ENCODE results near the gene FBLN1.

The FBLN1 gene

DNA sequence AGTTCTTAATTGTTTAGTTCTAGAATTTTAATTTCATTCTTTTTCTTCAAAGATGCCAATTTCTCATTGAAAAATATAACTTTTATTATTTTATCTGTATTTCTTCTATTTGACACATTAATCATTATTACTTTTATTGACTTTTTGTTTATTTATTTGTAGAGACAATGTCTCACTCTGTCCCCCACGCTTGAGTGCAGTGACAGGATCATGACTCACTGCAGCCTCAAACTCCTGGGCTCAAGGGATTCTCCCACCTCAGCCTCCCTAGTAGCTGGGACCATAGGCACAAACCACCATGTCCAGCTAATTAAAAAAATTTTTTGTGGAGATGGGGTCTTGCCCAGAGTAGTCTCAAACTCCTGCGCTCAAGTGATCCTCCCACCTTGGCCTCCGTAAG lies 30.3 kb upstream of the FBLN1 start:
- WGBS: 74% methylated on average over 3 of the region's 3 CpGs
- DNase-seq: no peak
- no peak overlapping the region for H2AK5ac ChIP-seq (ENCODE audit: low read length, severe bottlenecking)

DNA sequence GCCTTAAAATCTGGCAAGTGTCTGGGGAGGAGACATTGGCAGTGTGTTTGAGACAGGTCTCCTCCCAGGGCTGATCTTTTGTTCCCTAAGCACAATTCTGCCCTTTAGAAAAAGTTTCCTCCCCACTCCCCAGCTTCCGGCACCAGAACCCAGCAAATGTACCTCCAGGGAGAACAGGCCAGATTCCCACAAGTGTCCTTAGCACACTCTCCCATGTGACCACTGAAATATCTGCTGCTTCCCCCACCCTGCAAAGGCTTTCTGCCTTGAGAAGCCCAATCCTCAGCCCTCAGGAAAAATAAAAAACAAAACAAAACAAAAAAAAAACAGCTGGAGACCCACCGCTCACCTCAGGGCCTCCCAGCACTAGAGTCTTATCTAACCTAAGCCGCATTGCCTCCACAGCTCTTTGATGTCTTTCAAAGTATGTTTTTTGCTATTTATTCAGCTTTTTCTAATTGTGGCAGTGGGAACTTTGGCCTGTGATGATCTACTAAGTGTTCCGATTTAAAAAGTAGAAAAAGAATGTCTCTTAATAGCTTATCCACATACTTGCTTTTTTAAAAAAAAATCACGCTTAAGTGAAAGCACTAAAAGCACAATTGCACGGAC lies 29.0 kb upstream of the FBLN1 start:
- no peak overlapping the region for H3K27ac ChIP-seq (ENCODE audit: low read length, poor library complexity, severe bottlenecking)
- H2AFZ ChIP-seq (ENCODE audit: low read depth, low read length): no peak overlapping the region
- H3K4ac ChIP-seq (ENCODE audit: low read depth in 1 of 2, low read length in 2 of 2): no peak overlapping the region
- H3K4me1 ChIP-seq (ENCODE audit: control insufficient read depth, insufficient read depth, low read depth, low read length): peaks cover 14% of the 10 kb centered on the region
- no peak overlapping the region for H4K91ac ChIP-seq (ENCODE audit: low read length)
- H3K79me1 ChIP-seq (replicated peaks; ENCODE audit: low read length, poor library complexity, severe bottlenecking): no peaks in the 10 kb centered on the region
- DNase-seq: no peak
- peak overlapping the region in 1 of 2 experiments; percentile 13 for H3K18ac ChIP-seq (ENCODE audit: low read depth in 1 of 2, low read length in 2 of 2)
- no peak overlapping the region for H3K4me3 ChIP-seq (ENCODE audit: insufficient read depth in 1 of 2, low read depth in 1 of 2, low read length in 2 of 2)
- no peak overlapping the region for H2AK5ac ChIP-seq (ENCODE audit: low read length, severe bottlenecking)
- H3K4me2 ChIP-seq (ENCODE audit: low read length, poor library complexity, severe bottlenecking): no peak overlapping the region
- H2BK120ac ChIP-seq (ENCODE audit: low read depth, low read length): peak overlapping the region; percentile 54
- H4K8ac ChIP-seq (ENCODE audit: low read length): no peak overlapping the region
- H2BK5ac ChIP-seq (ENCODE audit: low read depth, low read length, poor library complexity, severe bottlenecking): no peak overlapping the region
- no peak overlapping the region for H2BK15ac ChIP-seq (ENCODE audit: low read depth, poor library complexity, severe bottlenecking)
- H3K36me3 ChIP-seq (ENCODE audit: control insufficient read depth in 1 of 2, insufficient read depth in 2 of 2, low read depth in 1 of 2, low read length in 2 of 2): no peaks in the 10 kb centered on the region
- 73% methylated on average over 3 of the region's 6 CpGs for WGBS
- H3K9me3 ChIP-seq (ENCODE audit: control insufficient read depth, low read length): no peaks in the 10 kb centered on the region
- H3K14ac ChIP-seq (ENCODE audit: low read length in 2 of 2): no peak overlapping the region
- no peak overlapping the region for H3K9ac ChIP-seq (ENCODE audit: low read length)
- H2BK12ac ChIP-seq (ENCODE audit: low read length in 2 of 2): no peak overlapping the region
- H3K23ac ChIP-seq (ENCODE audit: low read length in 2 of 2): no peak overlapping the region
- H3K27me3 ChIP-seq (ENCODE audit: control insufficient read depth in 1 of 2, insufficient read depth in 1 of 2, low read length in 2 of 2): no peaks in the 10 kb centered on the region

More for the DNA sequence above, 30.3 kb upstream of the FBLN1 start:
- Histone ChIP-seq H3K23ac (ENCODE audit: low read length in 2 of 2) (no peak overlapping the region), H3K18ac (ENCODE audit: low read depth in 1 of 2, low read length in 2 of 2) (no peak overlapping the region), H2AFZ (ENCODE audit: low read depth, low read length) (no peak overlapping the region), H3K9ac (ENCODE audit: low read length) (no peak overlapping the region), H3K27me3 (ENCODE audit: control insufficient read depth in 1 of 2, insufficient read depth in 1 of 2, low read length in 2 of 2) (no peaks in the 10 kb centered on the region), H3K36me3 (ENCODE audit: control insufficient read depth in 1 of 2, insufficient read depth in 2 of 2, low read depth in 1 of 2, low read length in 2 of 2) (no peaks in the 10 kb centered on the region), H2BK15ac (ENCODE audit: low read depth, poor library complexity, severe bottlenecking) (no peak overlapping the region), H4K8ac (ENCODE audit: low read length) (no peak overlapping the region), H2BK120ac (ENCODE audit: low read depth, low read length) (no peak overlapping the region), H3K4ac (ENCODE audit: low read depth in 1 of 2, low read length in 2 of 2) (no peak overlapping the region), H4K91ac (ENCODE audit: low read length) (no peak overlapping the region), H3K4me3 (ENCODE audit: insufficient read depth in 1 of 2, low read depth in 1 of 2, low read length in 2 of 2) (no peak overlapping the region), H2BK12ac (ENCODE audit: low read length in 2 of 2) (no peak overlapping the region), H3K14ac (ENCODE audit: low read length in 2 of 2) (no peak overlapping the region), H2BK5ac (ENCODE audit: low read depth, low read length, poor library complexity, severe bottlenecking) (no peak overlapping the region), H3K27ac (ENCODE audit: low read length, poor library complexity, severe bottlenecking) (no peak overlapping the region), H3K4me1 (ENCODE audit: control insufficient read depth, insufficient read depth, low read depth, low read length) (peaks cover 10% of the 10 kb centered on the region), H3K4me2 (ENCODE audit: low read length, poor library complexity, severe bottlenecking) (no peak overlapping the region), H3K9me3 (ENCODE audit: control insufficient read depth, low read length) (peaks cover 9% of the 10 kb centered on the region), H3K79me1 (replicated peaks; ENCODE audit: low read length, poor library complexity, severe bottlenecking) (no peaks in the 10 kb centered on the region)

DNA sequence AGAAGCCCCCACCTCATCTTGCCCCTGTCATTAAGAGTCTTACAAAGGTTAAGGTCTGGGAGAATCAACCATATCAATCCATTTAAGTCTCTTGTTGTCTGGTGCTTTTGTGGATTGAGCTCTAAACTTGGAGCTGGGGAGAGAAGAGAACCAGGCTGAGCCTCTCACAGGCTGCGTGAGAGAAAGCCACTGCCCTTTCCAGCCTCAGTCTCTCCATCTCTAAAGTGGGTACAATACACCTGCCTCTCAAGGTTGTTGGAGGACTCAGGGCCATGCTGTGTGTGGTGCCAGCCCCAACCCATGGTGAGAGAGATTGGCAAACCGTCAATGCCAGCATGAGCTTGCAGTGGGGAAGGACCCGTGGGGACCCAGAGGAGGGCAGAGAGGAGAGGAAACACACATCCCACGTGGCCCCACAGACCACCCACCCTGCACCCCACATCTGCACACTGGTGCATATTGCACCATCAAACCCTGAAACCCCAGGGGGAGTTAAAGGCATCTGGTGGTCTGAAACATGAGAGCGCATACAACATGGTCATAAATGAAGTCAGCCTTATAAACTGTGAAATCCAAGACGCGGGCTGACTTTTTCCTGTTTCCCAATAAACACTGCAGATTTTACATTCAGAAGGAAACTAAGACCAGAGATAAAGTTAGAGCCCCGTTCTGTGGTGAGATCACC lies 27.5 kb upstream of the FBLN1 start:
- H3K4me3 ChIP-seq (ENCODE audit: insufficient read depth in 1 of 2, low read depth in 1 of 2, low read length in 2 of 2): no peak overlapping the region
- no peak overlapping the region for H2AFZ ChIP-seq (ENCODE audit: low read depth, low read length)
- no peak overlapping the region for H3K9ac ChIP-seq (ENCODE audit: low read length)
- no peak overlapping the region for H3K4ac ChIP-seq (ENCODE audit: low read depth in 1 of 2, low read length in 2 of 2)
- H2BK15ac ChIP-seq (ENCODE audit: low read depth, poor library complexity, severe bottlenecking): no peak overlapping the region
- H3K4me2 ChIP-seq (ENCODE audit: low read length, poor library complexity, severe bottlenecking): no peak overlapping the region
- H3K23ac ChIP-seq (ENCODE audit: low read length in 2 of 2): no peak overlapping the region
- WGBS: 88% methylated on average over 7 of the region's 8 CpGs
- no peak overlapping the region for H2BK120ac ChIP-seq (ENCODE audit: low read depth, low read length)
- H2BK12ac ChIP-seq (ENCODE audit: low read length in 2 of 2): peak overlapping the region in 1 of 2 experiments; percentile 40
- no peaks in the 10 kb centered on the region for H3K36me3 ChIP-seq (ENCODE audit: control insufficient read depth in 1 of 2, insufficient read depth in 2 of 2, low read depth in 1 of 2, low read length in 2 of 2)
- H3K27me3 ChIP-seq (ENCODE audit: control insufficient read depth in 1 of 2, insufficient read depth in 1 of 2, low read length in 2 of 2): no peaks in the 10 kb centered on the region
- H3K79me1 ChIP-seq (replicated peaks; ENCODE audit: low read length, poor library complexity, severe bottlenecking): no peaks in the 10 kb centered on the region
- H4K8ac ChIP-seq (ENCODE audit: low read length): no peak overlapping the region
- H3K27ac ChIP-seq (ENCODE audit: low read length, poor library complexity, severe bottlenecking): no peak overlapping the region
- DNase-seq: no peak
- no peak overlapping the region for H2BK5ac ChIP-seq (ENCODE audit: low read depth, low read length, poor library complexity, severe bottlenecking)
- H4K91ac ChIP-seq (ENCODE audit: low read length): peak overlapping the region; percentile 3
- H3K18ac ChIP-seq (ENCODE audit: low read depth in 1 of 2, low read length in 2 of 2): no peak overlapping the region
- no peaks in the 10 kb centered on the region for H3K9me3 ChIP-seq (ENCODE audit: control insufficient read depth, low read length)
- no peak overlapping the region for H3K14ac ChIP-seq (ENCODE audit: low read length in 2 of 2)
- H2AK5ac ChIP-seq (ENCODE audit: low read length, severe bottlenecking): no peak overlapping the region
- H3K4me1 ChIP-seq (ENCODE audit: control insufficient read depth, insufficient read depth, low read depth, low read length): peaks cover 8% of the 10 kb centered on the region

DNA sequence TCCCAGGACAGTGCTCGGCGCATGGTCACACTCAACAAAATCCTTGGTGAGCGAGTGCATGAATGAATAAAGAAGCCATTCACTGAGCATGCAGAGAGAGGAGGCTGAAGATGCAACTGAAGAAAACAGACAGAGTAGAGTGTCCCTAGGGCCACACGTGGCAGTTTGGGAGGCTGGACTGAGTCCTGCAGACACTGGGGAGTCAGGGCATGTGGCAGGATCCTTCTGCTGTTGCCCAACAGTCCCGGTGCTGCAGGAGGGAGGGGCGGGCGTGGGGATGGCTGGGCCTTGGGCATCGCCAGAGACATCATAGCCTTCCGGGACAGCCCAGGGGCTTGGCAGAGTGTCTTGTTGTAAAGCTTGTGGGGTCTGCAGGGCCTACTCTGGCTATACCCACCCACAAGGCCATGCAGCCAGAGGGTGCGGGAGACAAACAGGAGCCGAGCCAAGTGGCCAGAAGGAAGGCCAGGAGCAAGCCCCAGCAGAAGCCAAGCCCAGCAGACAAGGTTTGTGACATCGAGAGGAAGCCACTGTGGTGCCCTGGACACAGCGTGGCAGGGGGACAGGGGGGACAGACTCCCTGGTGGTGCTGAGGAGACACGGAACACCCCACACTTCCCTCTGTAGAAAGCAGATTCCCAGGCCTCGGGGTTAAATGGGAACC lies 26.7 kb upstream of the FBLN1 start:
- WGBS: 96% methylated on average over 14 of the region's 15 CpGs
- Histone ChIP-seq H3K27ac (ENCODE audit: low read length, poor library complexity, severe bottlenecking) (no peak overlapping the region), H3K14ac (ENCODE audit: low read length in 2 of 2) (no peak overlapping the region), H2BK120ac (ENCODE audit: low read depth, low read length) (no peak overlapping the region), H3K4ac (ENCODE audit: low read depth in 1 of 2, low read length in 2 of 2) (no peak overlapping the region), H3K4me3 (ENCODE audit: insufficient read depth in 1 of 2, low read depth in 1 of 2, low read length in 2 of 2) (no peak overlapping the region), H2AFZ (ENCODE audit: low read depth, low read length) (no peak overlapping the region), H3K79me1 (replicated peaks; ENCODE audit: low read length, poor library complexity, severe bottlenecking) (no peaks in the 10 kb centered on the region), H3K4me1 (ENCODE audit: control insufficient read depth, insufficient read depth, low read depth, low read length) (peaks cover 4% of the 10 kb centered on the region), H2BK12ac (ENCODE audit: low read length in 2 of 2) (peak overlapping the region in 1 of 2 experiments; percentile 2), H3K36me3 (ENCODE audit: control insufficient read depth in 1 of 2, insufficient read depth in 2 of 2, low read depth in 1 of 2, low read length in 2 of 2) (no peaks in the 10 kb centered on the region), H2BK15ac (ENCODE audit: low read depth, poor library complexity, severe bottlenecking) (peak overlapping the region; percentile 68), H3K9ac (ENCODE audit: low read length) (no peak overlapping the region), H4K91ac (ENCODE audit: low read length) (no peak overlapping the region), H2AK5ac (ENCODE audit: low read length, severe bottlenecking) (no peak overlapping the region), H3K18ac (ENCODE audit: low read depth in 1 of 2, low read length in 2 of 2) (peak overlapping the region in 1 of 2 experiments; percentile 48), H4K8ac (ENCODE audit: low read length) (no peak overlapping the region), H3K9me3 (ENCODE audit: control insufficient read depth, low read length) (no peaks in the 10 kb centered on the region), H3K27me3 (ENCODE audit: control insufficient read depth in 1 of 2, insufficient read depth in 1 of 2, low read length in 2 of 2) (no peaks in the 10 kb centered on the region), H2BK5ac (ENCODE audit: low read depth, low read length, poor library complexity, severe bottlenecking) (no peak overlapping the region), H3K23ac (ENCODE audit: low read length in 2 of 2) (no peak overlapping the region), H3K4me2 (ENCODE audit: low read length, poor library complexity, severe bottlenecking) (no peak overlapping the region)
- no peak for DNase-seq

All from mesenchymal stem cell (in vitro differentiated cells and primary cell).